ENCODE measurements around the gene TK2.

The TK2 gene

DNA sequence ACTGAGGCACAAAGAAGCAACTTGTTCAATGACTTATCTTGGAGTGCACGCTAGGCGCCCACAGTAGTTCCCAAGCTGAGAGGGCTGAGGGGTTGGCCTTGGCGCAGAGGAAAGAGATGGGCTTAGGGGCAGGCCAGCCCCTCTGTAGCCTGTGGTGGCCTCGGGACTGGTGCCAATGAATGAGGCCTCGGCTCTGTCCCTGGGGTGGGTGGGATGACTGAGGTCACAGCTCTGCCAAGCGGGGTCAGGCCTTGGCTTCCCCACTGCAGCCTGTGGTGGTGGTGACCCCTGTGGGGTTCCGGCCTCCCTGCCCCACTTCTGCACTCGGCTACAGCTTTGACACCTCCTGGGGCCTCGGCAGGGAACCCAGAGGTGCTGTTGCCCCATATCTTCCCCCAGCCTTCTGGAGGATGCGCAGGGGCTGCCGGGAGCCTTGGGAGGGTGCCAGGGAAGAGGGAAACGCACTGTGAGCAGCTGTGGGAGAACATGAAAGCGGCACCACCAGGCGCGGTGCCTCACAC, 76.8 kb downstream of the TK2 start:
- TF ChIP-seq CTCF (IDR thresholded peaks at IDR 0.05; ENCODE audit: insufficient read depth, low read length, missing control alignments): no peak
- no peak for DNase-seq (ENCODE audit: low read depth, low spot score)
- ChIA-PET POLR2A (no interaction called here), CTCF (interaction anchor here (4.0 to 15.2 kb wide), 2 partner anchors 10 to 66 kb away, joined by 29 to 273 read pairs; no protein-coding TSS in a partner anchor)
- H3K4me3 ChIP-seq (ENCODE audit: low read depth, low read length): no peak overlapping the region

GRCh38 chr16:66471716-66472393, 78.1 kb downstream of the TK2 start:
- H3K4me3 ChIP-seq (ENCODE audit: low read depth, low read length): no peak overlapping the region
- DNase-seq (ENCODE audit: low read depth, low spot score): no peak
- CTCF ChIA-PET: interaction anchor here (1.5 to 15.2 kb wide), 4 partner anchors 11 to 65 kb away, joined by 3 to 273 read pairs (median 16); no protein-coding TSS in a partner anchor
- TF ChIP-seq CTCF (IDR thresholded peaks at IDR 0.05; ENCODE audit: insufficient read depth, low read length, missing control alignments): no peak
- POLR2A ChIA-PET: no interaction called here

GRCh38 chr16:66471264-66471663, 78.7 kb downstream of the TK2 start:
- DNase-seq (ENCODE audit: low read depth, low spot score): no peak
- no peak for TF ChIP-seq CTCF (IDR thresholded peaks at IDR 0.05; ENCODE audit: insufficient read depth, low read length, missing control alignments)
- POLR2A ChIA-PET: no interaction called here
- CTCF ChIA-PET: interaction anchor here (1.5 to 15.2 kb wide), 4 partner anchors 12 to 64 kb away, joined by 3 to 273 read pairs (median 16); no protein-coding TSS in a partner anchor
- no peak overlapping the region for H3K4me3 ChIP-seq (ENCODE audit: low read depth, low read length)

- no peak for TF ChIP-seq CTCF (IDR thresholded peaks at IDR 0.05; ENCODE audit: insufficient read depth, low read length, missing control alignments)
- ChIA-PET CTCF (interaction anchor here (1.6 to 15.2 kb wide), 3 partner anchors 12 to 63 kb away, joined by 4 to 273 read pairs (median 29); no protein-coding TSS in a partner anchor), POLR2A (no interaction called here)
- DNase-seq (ENCODE audit: low read depth, low spot score): no peak
- H3K4me3 ChIP-seq (ENCODE audit: low read depth, low read length): no peak overlapping the region
Observed at GRCh38 chr16:66470556-66470955, 79.4 kb downstream of the TK2 start.

GRCh38 chr16:66469947-66470546, 79.9 kb downstream of the TK2 start:
- DNase-seq (ENCODE audit: low read depth, low spot score): no peak
- TF ChIP-seq CTCF (IDR thresholded peaks at IDR 0.05; ENCODE audit: insufficient read depth, low read length, missing control alignments): no peak
- H3K4me3 ChIP-seq (ENCODE audit: low read depth, low read length): no peak overlapping the region
- POLR2A ChIA-PET: no interaction called here
- CTCF ChIA-PET: interaction anchor here (1.3 kb wide), 1 partner anchor 9 kb away, joined by 5 read pairs; no protein-coding TSS in a partner anchor

- CTCF ChIA-PET: interaction anchor here (0.9 to 2.0 kb wide), 6 partner anchors 8 to 403 kb away, joined by 3 to 8 read pairs (median 4); no protein-coding TSS in a partner anchor
- no peak for DNase-seq (ENCODE audit: low read depth, low spot score)
- TF ChIP-seq CTCF (IDR thresholded peaks at IDR 0.05; ENCODE audit: insufficient read depth, low read length, missing control alignments): no peak
- POLR2A ChIA-PET: no interaction called here
- no peak overlapping the region for H3K4me3 ChIP-seq (ENCODE audit: low read depth, low read length)
Observed at GRCh38 chr16:66469291-66469946, 80.5 kb downstream of the TK2 start.

Data from AG04449 (cell line).